ENCODE data around the gene HK2.
"Not testable (repeated sequence)": the region's sequence is repeated elsewhere in the genome, so short reads cannot be mapped to it uniquely, and the experiment has no call there.

HK2 gene

DNA sequence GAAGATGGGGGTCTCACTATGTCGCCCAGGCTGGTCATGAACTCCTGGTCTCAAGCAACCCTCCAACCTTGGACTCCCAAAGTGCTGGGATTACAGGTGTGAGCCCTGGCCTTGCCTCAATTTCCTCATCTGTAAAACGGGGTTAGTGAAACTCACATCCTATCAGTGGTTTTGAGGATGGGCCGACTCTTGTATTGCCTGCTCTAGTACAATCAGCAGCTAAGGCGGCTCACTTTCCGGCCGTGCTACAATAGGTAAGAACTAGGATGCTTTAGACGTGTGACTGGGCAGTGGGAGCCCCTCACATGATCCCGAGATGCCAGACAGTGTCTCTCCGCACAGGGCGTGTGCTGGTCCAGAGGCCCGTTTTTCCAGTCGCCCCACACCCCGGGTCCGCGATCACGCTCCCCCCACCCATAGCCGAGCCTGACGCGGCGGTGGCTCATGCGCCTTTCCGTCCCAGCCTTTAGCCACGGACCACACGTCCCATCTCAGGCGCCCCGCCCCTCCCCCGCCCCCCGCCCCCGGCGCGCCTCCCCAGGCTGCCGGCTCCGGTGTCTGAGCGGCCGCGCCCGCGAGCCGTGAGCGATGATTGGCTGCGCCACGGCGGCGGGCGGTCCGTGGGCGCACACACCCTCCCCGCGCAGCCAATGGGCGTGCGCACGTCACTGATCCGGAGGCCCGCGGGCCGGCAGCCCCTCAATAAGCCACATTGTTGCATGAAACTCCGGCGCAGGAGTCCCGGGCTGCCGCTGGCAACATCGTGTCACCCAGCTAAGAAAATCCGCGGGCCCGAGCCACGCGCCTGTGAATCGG is at the start of gene HK2:
HK2 (plus strand) TSS at position 710 of the 816 bp plus-strand sequence. CDS start 454 bp downstream, outside the sequence.
- DNase-seq: peak; percentile 93
- Histone ChIP-seq H3K9me2 (replicated peaks; ENCODE audit: insufficient read depth, low read length) (no peaks in the 10 kb centered on the region), H3F3A (ENCODE audit: insufficient read depth, low read length) (peaks cover 14% of the 10 kb centered on the region), H2AFZ (ENCODE audit: low read length) (peak within 1 kb of the TSS; percentile 90), H3K9me3 (replicated peaks; ENCODE audit: insufficient read depth, low read length) (no peaks in the 10 kb centered on the region), H4K20me1 (ENCODE audit: insufficient read depth, low read length) (0 out of 2 replicates have a peak, but pooled peaks cover 2% of the 10 kb centered on the region), H3K9ac (ENCODE audit: low read length) (peak within 1 kb of the TSS; percentile 88), H3K79me2 (ENCODE audit: low read length) (peaks cover 44% of the 10 kb centered on the region), H3K27me3 (replicated peaks; ENCODE audit: insufficient read depth, low read length) (no peaks in the 10 kb centered on the region), H3K4me2 (ENCODE audit: low read depth, low read length) (peak within 1 kb of the TSS; percentile 92), H3K36me3 (replicated peaks; ENCODE audit: insufficient read depth, low read length) (no peaks in the 10 kb centered on the region), H3K4me1 (ENCODE audit: low read length) (peaks cover 17% of the 10 kb centered on the region), H3K4me3 (ENCODE audit: low read length) (peak within 1 kb of the TSS; percentile 96), H3K27ac (ENCODE audit: low read length) (peak within 1 kb of the TSS; percentile 64)
- TF ChIP-seq, protein P1, sequence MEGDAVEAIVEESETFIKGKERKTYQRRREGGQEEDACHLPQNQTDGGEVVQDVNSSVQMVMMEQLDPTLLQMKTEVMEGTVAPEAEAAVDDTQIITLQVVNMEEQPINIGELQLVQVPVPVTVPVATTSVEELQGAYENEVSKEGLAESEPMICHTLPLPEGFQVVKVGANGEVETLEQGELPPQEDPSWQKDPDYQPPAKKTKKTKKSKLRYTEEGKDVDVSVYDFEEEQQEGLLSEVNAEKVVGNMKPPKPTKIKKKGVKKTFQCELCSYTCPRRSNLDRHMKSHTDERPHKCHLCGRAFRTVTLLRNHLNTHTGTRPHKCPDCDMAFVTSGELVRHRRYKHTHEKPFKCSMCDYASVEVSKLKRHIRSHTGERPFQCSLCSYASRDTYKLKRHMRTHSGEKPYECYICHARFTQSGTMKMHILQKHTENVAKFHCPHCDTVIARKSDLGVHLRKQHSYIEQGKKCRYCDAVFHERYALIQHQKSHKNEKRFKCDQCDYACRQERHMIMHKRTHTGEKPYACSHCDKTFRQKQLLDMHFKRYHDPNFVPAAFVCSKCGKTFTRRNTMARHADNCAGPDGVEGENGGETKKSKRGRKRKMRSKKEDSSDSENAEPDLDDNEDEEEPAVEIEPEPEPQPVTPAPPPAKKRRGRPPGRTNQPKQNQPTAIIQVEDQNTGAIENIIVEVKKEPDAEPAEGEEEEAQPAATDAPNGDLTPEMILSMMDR (IDR thresholded peaks at IDR 0.05; ENCODE audit: low read length): no peak
- TF ChIP-seq EZH2 (optimal IDR thresholded peaks at IDR 0.05; ENCODE audit: low read depth, low read length) (no peak), EZH2phosphoT487 (IDR thresholded peaks at IDR 0.05; ENCODE audit: low read length) (no peak)

DNA sequence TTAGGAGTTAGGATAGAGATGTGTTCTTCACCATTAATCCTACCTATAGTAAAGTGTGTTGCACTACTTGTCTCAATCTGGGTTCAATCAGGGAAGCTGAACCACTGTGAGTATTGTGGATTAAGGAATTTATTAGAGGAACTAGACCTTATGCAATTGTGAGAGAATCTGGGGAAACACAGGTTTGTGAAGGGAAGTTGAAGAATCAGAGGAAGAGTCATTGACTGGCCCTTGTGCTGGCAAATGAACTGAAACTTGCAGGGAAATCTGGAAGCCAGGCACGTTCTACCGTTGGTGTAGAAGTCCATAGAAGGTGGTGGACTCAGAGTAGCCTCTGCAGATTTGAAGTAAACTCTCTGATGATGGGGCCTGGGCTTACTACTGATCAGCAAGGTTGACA is 44.7 kb upstream of the HK2 start:
- H3K9ac ChIP-seq (ENCODE audit: low read length): no peak overlapping the region
- H3K9me3 ChIP-seq (replicated peaks; ENCODE audit: insufficient read depth, low read length): no peaks in the 10 kb centered on the region
- no peak overlapping the region for H2AFZ ChIP-seq (ENCODE audit: low read length)
- TF ChIP-seq EZH2 (optimal IDR thresholded peaks at IDR 0.05; ENCODE audit: low read depth, low read length) (no peak), EZH2phosphoT487 (IDR thresholded peaks at IDR 0.05; ENCODE audit: low read length) (no peak)
- TF ChIP-seq, protein P1 (IDR thresholded peaks at IDR 0.05; ENCODE audit: low read length): no peak
- H3K27ac ChIP-seq (ENCODE audit: low read length): no peak overlapping the region
- H3K79me2 ChIP-seq (ENCODE audit: low read length): no peaks in the 10 kb centered on the region
- H3K4me1 ChIP-seq (ENCODE audit: low read length): no peaks in the 10 kb centered on the region
- H3K9me2 ChIP-seq (replicated peaks; ENCODE audit: insufficient read depth, low read length): no peaks in the 10 kb centered on the region
- no peaks in the 10 kb centered on the region for H3F3A ChIP-seq (ENCODE audit: insufficient read depth, low read length)
- H3K27me3 ChIP-seq (replicated peaks; ENCODE audit: insufficient read depth, low read length): no peaks in the 10 kb centered on the region
- no peaks in the 10 kb centered on the region for H3K36me3 ChIP-seq (replicated peaks; ENCODE audit: insufficient read depth, low read length)
- DNase-seq: no peak
- H4K20me1 ChIP-seq (ENCODE audit: insufficient read depth, low read length): no peaks in the 10 kb centered on the region
- H3K4me3 ChIP-seq (ENCODE audit: low read length): no peak overlapping the region
- no peak overlapping the region for H3K4me2 ChIP-seq (ENCODE audit: low read depth, low read length)

DNA sequence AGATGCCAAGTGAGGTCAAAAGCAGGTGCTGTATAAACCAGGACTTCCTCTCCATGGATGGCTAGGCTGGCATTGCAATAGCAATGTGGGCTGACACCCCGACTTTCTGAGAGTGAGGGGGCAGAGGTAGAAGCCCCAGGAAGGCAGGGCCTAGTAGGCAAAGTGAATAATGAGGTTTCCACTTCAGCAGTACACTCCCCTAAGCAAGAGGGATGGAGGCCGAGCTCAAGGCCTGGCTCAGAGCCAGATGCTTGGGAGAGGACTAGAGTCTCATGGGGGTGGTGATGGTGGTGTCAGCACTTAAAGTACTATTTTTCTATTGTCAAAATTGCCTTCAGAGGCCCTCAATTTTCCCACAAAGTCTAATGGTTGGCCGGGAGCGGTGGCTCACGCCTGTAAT is 41.6 kb upstream of the HK2 start:
- Histone ChIP-seq H3K4me1 (ENCODE audit: low read length) (no peaks in the 10 kb centered on the region), H3K36me3 (replicated peaks; ENCODE audit: insufficient read depth, low read length) (no peaks in the 10 kb centered on the region), H3K4me3 (ENCODE audit: low read length) (no peak overlapping the region), H3K9me2 (replicated peaks; ENCODE audit: insufficient read depth, low read length) (no peaks in the 10 kb centered on the region), H3K79me2 (ENCODE audit: low read length) (no peaks in the 10 kb centered on the region), H3K9ac (ENCODE audit: low read length) (no peak overlapping the region), H2AFZ (ENCODE audit: low read length) (no peak overlapping the region), H3K9me3 (replicated peaks; ENCODE audit: insufficient read depth, low read length) (no peaks in the 10 kb centered on the region), H4K20me1 (ENCODE audit: insufficient read depth, low read length) (no peaks in the 10 kb centered on the region), H3F3A (ENCODE audit: insufficient read depth, low read length) (no peaks in the 10 kb centered on the region), H3K27ac (ENCODE audit: low read length) (no peak overlapping the region), H3K4me2 (ENCODE audit: low read depth, low read length) (no peak overlapping the region), H3K27me3 (replicated peaks; ENCODE audit: insufficient read depth, low read length) (no peaks in the 10 kb centered on the region)
- TF ChIP-seq, protein P1 (IDR thresholded peaks at IDR 0.05; ENCODE audit: low read length): no peak
- no peak for TF ChIP-seq EZH2phosphoT487 (IDR thresholded peaks at IDR 0.05; ENCODE audit: low read length)
- no peak for TF ChIP-seq EZH2 (optimal IDR thresholded peaks at IDR 0.05; ENCODE audit: low read depth, low read length)
- DNase-seq: no peak

DNA sequence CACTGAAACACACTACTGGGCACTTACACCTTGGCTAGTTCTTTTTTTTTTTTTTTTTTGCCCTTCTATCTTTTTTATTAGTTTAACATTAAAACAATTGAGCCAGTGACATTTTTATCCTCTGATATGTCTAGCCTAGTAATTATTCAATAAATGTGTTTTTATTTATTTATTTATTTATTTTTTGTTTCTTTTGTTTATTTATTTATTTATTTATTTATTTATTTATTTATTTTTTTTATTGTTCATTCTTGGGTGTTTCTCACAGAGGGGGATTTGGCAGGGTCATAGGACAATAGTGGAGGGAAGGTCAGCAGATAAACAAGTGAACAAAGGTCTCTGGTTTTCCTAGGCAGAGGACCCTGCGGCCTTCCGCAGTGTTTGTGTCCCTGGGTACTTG is 39.0 kb upstream of the HK2 start:
- H3K27ac ChIP-seq (ENCODE audit: low read length); H3K4me1 ChIP-seq (ENCODE audit: low read length); DNase-seq; H3K4me2 ChIP-seq (ENCODE audit: low read depth, low read length); H3K9ac ChIP-seq (ENCODE audit: low read length); H3K9me2 ChIP-seq (replicated peaks; ENCODE audit: insufficient read depth, low read length); H3K9me3 ChIP-seq (replicated peaks; ENCODE audit: insufficient read depth, low read length); H2AFZ ChIP-seq (ENCODE audit: low read length); H3K27me3 ChIP-seq (replicated peaks; ENCODE audit: insufficient read depth, low read length); H4K20me1 ChIP-seq (ENCODE audit: insufficient read depth, low read length); H3K79me2 ChIP-seq (ENCODE audit: low read length); H3F3A ChIP-seq (ENCODE audit: insufficient read depth, low read length); H3K4me3 ChIP-seq (ENCODE audit: low read length); H3K36me3 ChIP-seq (replicated peaks; ENCODE audit: insufficient read depth, low read length): not testable (repeated sequence)

Data from MM.1S (cell line).